Fibroblast of lung (primary cell): ENCODE data around the gene IFT22.

Source experiments
- EZH2 ChIP-seq: IDR thresholded peaks from 2 replicates; pipeline ENCODE4 v1.5.1; 2012; ENCODE audit warnings: low read length, control low read depth, mild to moderate bottlenecking; ENCODE audit errors: missing control alignments
- TF ChIP-seq, protein P1 (sequence below), 2 donors: IDR thresholded peaks in 1 of 2; conservative IDR thresholded peaks in 1 of 2; 1 replicate in 1 of 2; 2 replicates in 1 of 2; pipeline ENCODE4 v1.5.1; 2011 to 2012; ENCODE audit warnings: low read length in 2 of 2, control low read depth in 1 of 2, inconsistent platforms in 1 of 2, low read depth in 1 of 2, mild to moderate bottlenecking in 1 of 2

DNA sequence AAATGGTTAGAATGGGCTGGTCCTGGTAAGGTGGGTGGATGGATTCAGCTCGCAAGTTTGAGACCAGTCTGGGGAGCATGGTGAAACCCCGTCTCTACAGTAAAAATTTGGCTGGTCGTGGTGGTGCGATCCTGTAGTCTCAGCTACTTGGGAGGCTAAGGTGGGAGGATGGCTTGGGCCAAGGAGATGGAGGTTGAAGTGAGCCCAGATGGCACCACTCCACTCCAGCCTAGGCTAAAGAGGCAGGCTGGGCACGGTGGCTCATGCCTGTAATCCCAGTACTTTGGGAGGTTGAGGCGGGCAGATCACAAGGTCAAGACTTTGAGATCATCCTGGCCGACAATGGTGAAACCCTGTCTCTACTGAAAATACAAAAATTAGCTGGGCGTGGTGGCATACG is 15.3 kb downstream of the IFT22 start:
- TF ChIP-seq, protein P1, sequence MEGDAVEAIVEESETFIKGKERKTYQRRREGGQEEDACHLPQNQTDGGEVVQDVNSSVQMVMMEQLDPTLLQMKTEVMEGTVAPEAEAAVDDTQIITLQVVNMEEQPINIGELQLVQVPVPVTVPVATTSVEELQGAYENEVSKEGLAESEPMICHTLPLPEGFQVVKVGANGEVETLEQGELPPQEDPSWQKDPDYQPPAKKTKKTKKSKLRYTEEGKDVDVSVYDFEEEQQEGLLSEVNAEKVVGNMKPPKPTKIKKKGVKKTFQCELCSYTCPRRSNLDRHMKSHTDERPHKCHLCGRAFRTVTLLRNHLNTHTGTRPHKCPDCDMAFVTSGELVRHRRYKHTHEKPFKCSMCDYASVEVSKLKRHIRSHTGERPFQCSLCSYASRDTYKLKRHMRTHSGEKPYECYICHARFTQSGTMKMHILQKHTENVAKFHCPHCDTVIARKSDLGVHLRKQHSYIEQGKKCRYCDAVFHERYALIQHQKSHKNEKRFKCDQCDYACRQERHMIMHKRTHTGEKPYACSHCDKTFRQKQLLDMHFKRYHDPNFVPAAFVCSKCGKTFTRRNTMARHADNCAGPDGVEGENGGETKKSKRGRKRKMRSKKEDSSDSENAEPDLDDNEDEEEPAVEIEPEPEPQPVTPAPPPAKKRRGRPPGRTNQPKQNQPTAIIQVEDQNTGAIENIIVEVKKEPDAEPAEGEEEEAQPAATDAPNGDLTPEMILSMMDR (conservative IDR thresholded peaks at IDR 0.05 in 1 of 2, IDR thresholded peaks at IDR 0.05 in 1 of 2; ENCODE audit: low read depth in 1 of 2, low read length in 2 of 2), result no peak
- TF ChIP-seq EZH2, result no peak
